ENCODE results near the gene DPP10.
"Not testable (repeated sequence)": the region's sequence is repeated elsewhere in the genome, so short reads cannot be mapped to it uniquely, and the experiment has no call there.

DPP10 gene

DNA sequence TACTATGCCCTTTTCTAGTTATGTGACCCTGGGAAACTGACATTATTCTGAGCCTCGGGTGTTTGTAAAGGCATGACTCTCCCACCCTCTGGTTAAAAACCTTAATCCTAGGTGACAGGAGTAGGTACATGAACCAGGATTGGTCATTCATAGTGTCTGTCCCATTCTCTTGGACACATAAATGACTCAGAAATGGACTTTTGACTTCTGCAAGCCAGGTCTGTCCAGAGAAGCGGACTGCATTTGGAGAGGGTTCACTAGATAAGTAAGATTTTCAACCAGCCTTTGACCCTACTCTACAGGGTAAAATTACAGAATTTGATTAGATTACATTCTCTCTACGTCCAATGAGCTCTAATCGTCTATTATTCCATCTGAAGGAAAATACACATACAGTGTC, 285.9 kb downstream of the DPP10 start:
- no peak for DNase-seq

DNA sequence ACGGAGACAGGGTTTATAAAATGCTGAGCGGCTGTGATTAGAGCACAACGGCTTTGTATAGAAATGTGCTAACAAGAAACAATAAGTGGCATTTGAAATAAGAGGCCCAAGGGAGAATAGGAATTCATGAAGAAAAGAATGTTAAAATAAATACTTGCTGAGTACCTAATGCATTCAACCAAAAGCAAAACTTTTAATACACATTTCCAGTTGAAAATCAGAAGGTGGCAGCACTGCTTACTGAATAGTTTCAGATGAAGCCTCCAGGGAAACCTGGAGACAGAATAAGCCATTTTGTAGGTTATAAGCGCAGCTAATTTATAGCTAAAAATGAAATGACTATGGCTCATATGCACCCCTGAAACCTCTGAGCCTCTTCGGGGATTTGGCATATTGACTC, 286.6 kb downstream of the DPP10 start:
- no peak for DNase-seq

DNA sequence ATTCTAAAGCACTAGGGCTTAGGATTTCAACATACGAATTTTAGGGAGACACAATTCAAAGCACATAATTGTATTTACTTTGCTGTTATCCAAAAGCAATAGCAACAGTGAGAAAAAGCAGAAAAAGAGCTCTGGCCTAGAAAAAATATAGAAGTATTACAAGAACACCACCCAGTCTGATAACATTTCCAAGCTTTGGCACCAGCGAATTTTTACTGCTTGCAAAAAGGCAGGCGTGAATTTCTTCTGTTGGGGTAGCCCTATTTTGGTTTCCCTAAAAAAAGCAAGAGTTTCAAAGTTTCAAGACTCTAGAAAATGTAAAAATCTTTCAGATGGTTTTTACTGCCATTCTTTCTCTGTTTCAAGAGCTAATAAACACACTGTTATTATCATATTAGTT, 292.7 kb downstream of the DPP10 start:
- no peak for DNase-seq

DNA sequence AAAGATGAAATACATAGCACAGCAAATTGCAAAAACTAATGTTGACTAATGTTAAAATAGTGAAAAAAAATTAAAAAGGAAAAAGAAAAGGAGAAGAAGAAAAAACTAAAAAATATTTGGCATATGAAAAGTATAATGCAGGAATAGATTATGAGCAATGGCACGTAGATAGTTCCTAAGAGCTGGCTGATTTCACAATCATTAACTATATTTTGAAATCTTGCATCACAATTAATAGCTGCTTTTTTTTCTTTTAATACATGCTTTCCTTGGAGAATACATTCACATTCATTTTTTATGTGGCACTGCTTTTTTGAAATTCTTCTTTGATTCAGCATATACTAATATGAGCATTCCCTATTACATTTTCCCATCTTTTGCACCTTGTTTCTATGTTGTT, 299.8 kb downstream of the DPP10 start:
- DNase-seq: no peak

DNA sequence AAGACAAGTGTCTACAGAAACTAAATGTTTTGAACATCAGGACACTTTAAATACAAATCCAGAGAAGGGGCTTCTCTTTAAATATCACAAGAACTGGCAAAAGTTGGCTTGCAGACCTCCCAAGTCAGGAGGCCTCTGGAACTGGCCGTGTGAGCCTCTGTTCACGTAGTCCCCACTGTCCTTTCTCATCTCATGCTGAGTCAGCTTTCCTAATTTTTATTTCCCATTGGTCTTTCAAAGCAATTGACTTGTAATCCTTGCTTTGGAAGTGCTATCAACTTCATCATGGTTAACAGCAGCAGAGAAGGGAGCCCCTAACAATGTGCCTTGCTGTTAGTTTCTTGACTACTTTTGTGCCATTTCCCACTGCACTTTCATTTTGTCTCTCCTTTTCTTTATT, 303.3 kb downstream of the DPP10 start:
- DNase-seq: no peak

DNA sequence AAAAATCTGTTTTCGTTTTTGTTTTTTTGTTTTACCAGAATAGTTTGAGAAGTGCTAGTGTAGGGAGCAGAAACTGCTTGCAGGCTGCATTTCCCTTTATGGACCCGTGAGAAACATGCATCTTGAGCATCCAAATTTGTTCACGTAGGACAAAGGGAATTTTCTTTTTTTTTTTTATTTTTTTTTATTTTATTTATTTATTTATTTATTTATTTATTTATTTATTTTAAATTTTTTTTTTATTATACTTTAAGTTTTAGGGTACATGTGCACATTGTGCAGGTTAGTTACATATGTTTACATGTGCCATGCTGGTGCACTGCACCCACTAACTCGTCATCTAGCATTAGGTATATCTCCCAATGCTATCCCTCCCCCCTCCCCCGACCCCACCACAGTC, 305.7 kb downstream of the DPP10 start:
- not testable (repeated sequence) for DNase-seq

DNA sequence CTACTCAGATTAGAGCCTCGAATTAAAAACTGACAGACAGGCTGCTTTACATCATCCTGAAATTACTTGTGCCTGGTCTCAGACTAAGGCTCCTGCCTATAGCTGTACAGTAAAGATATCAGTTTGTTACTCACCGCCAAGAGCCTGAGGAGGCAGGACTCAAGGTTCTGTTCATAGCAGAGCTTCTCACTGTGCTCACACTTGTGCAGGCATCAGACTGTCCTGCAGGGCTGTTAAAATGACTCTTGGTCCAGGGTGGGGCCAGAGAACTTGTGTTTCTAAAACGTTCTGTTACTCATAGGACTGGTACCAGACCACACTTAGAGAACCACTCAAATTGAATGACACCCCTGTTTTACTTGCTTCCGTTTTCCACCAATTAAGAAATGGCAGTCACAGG, 310.0 kb downstream of the DPP10 start:
- no peak for DNase-seq

DNA sequence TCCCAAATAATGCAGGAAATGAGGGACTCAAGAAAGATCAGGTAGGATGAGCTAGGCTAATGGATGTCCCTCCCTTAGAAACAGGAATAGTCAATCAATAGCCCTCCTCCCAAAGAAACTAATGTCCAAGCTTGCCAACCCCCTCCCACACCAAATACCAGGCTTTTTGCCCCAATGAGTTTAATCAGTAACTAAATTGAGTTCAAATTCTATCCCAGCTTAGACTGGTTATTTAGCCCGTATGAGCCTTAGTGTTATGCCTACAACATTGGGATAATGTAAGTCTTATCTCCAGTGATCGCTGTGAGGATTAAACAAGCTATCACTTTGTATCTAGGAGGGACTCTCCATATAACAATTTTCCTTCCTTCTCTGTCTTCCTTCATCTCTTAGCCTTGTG, 310.7 kb downstream of the DPP10 start:
- no peak for DNase-seq

DNA sequence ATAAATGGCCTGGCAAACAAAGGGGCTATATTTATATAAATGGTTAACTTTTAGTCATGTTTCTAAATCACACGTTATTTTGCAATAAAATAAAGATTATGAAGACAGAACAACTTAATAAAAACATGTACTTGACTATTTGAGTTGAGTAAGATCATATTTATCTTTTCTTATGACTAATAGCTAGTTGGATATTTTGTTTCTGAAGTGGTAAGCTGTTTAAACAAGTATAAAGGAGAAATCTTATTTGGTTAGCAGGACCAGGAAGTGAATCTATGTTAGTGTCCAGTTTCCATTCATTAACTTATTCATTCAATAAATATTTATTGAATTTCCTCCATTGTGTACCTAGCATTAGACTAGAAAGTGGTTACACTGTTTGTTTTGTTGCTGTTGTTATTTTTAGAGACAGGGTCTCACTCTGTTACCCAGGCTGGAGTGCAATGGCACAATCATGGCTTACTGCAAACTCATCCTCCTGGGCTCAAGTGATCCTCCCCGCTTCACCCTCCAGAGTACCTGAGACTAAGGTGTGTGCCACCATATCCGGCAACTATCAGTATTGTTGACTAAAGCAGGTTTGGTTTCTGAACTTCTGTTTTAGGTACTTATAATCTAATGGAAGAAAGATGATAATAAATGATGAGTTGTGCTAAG, 312.6 kb downstream of the DPP10 start:
- DNase-seq: no peak

DNA sequence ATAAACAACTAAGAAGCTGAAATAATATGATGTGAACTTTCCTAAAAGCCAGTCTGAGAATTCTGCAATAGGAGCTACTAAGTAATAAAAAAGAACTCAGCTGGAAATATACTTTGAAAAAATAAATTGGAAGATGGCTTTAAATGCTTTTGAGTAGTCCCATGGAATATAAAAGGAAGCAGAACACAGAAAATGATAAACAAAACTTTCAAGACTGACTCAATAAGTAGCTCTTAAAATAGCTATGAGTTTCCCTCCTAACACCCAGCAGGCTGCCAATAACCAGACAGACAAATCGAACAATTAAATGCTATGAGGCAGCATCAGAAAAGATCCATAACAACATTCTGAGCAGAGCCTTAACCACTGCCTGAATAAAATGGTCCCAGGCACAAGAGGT, 319.9 kb downstream of the DPP10 start:
- no peak for DNase-seq

DNA sequence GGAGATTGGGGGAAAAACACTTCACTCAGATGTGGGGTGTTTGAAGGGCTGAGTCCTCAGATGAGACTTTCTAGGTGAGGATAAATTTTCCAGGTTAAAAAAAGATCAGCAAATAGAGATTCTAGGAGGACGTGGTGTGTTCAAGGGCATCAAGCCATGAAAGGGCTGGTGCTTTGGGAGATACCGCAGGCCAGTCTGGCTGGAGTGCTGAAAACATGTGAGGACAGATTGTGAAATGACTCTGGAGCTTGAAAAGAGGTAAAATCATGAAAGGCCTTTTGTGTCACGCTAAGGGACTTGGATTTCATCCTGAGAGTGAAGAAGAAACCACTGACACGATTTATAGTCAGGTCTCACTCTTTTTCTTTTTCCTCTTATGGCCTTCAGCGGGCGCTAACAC, 320.5 kb downstream of the DPP10 start:
- DNase-seq: no peak

DNA sequence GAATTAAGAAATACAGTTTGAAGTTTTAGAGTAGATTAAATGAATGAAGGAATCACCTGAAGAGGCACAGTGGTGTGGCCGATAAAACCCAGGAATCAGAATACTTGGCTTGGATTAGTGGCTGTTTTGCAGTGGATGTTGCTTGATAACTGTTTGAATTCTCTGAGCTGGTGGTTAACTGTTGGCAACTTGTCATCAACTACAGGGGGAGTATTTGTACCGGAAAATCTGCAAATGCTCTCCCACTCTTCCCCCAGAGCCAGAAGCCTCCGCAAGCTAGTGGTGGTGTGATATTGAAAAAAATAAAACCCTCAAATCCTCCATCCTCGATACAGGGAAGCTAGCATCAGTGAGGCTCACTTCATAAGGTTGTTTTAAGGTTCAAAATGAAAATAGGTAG, 326.7 kb downstream of the DPP10 start:
- no peak for DNase-seq

DNA sequence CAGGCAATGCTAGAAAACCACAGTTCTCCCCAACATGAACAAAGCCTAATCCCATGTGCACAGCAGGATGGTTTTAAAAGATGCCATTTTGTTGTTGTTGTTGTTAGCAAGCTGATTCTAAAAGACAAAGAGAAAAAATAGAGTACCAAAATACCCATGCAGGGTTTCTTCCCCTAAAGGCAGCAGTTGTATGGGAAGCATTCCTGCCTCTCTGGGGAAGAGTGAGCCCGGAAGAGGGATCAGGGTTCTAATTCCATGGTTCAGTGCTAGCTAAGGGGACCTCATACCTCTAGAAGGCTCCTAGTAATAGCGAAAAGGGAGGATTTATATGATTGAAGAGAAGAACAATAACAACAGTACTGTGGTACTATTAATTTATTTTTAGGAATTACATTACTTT, 327.6 kb downstream of the DPP10 start:
- DNase-seq: no peak

DNA sequence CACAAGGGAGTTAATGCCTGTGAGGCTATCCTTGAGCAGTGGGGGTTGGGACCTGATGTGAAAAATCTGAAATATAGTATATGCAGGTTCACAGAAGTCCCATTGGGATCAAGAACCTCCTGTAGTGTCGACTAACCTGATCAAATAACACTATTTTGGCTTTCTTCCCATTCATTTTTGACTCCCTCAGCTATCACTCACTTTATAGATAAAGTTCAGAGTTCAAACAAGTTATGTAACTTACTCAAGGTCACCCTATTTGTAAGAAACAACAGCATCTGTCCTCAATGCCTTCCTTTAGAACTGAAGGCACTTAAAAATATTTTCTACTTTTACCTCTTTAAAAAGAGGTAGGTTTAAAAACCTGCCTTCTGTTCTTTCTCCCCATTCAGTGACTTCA, 341.6 kb downstream of the DPP10 start:
- DNase-seq: no peak

DNA sequence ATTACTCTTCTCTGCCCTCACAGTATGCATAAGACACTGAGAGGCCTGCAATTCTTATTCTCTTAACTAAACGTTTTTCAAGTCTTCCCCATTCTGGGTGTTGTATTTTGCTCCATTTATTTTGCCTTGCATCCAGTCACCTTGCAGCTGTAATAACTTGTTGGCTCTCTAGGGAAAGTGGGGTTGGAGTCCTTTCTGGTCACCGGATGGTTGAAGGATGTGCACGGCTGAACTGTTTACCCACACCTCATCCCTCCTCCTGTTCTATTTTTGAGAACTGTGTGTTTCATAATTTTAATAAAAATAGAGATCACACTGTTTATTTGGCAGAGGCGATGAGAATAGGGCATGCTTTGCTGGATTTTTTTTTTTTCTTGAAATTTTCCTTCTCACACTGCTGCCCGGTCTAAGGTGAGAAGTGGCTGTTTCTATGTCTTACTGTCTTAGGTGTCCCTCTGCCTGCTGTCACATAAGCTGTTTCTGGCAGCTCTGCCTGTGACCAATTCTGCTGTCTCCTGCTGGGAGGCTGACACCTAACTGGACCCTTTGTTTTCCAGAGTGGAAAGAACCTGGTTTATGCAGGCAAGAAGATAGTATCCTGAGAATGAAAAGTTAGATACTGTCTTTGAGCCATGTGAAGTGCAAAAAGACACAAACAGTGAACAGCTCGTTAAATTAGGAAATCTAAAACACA, 342.6 kb downstream of the DPP10 start:
- DNase-seq: no peak

DNA sequence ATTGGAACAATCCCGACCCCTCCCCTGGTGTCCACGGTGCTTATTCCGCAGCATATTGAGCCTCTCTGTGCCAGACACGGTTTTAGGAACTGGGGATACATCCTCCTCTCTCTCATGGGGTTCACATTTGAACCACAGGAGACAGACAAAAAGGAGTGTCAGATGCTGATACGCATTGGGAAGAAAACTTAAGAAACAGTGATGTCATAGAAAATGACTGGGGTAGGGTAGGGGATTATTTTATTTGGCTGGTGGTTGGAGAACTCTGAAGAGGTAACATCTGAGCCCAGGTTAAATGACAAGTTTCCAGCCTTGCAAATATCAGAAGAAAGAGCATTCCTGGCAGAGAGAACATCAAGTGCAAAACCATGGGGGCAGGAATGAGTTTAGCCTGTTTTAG, 344.5 kb downstream of the DPP10 start:
- DNase-seq: no peak

DNA sequence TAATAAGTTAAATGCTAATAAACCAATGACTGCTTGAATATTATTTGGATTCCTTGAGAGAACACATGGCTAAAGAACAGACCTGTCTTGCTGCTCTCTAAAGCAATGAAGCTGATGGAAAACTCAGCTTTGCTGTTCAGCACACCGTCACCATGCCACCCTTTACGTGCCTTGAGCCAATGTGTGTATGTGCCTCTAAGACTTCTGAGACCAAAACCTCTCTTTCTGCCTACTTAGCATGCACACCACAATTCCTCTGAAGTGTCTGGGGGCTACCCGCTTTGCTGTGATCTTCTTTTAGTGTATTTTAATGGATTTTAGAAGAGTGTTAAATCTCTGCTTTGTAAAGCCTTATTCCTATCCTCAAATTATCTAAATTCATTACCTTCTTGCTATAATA, 345.0 kb downstream of the DPP10 start:
- DNase-seq: no peak

DNA sequence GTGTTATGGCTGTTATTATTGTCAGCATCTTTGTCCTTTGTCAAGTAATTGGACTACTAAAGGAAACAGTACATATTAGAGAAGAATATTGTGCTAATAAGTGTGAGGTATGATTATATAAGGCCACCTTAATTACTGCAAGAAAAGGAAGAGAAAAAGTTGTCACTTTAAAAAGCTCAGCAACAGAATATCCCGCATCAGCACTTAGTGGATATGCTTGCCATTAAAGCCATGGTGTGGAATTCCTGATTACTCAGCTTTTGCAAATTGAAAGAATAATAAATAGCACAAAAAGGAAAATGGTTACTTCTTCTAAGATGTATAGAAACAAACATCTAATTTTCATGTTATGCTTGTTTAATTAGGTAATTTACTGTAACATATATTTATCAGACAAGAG, 347.5 kb downstream of the DPP10 start:
- DNase-seq: no peak

DNA sequence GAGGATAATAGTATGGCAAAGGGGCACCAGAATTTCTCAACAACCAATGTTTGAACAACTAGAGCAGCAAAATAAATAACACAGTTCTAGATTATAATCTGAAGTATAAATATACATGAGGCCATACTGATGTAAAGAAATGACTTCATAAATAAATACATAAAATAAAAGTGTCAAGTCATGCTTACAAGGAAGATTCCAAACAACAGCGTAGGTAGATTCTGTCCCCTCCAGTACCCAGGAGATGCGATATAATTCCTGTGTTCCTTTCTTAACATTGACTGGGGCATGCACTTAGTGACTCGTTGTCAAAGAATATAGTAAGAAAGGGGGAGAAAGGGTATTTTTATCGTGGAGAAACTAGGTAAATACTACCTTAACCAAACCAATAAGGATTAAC, 355.1 kb downstream of the DPP10 start:
- DNase-seq: no peak

DNA sequence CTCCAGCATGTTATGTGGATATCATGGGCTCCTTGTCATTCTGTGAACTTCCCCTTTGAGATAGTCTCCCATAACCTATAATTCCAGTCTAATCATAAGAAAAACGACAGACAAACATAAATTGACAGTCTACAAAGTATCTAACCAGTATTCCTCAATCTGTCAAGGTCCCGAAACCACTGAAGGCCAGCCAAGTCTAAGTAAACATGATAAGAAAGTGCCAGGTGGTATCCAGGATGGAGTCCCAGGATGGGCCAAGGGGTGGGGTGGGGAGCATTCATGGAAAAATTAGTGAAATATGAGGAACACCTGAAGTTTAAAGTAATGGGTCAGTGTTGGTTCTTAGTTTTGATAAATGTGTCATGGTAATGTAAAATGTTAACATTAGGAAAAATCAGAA, 355.5 kb downstream of the DPP10 start:
- DNase-seq: no peak

DNA sequence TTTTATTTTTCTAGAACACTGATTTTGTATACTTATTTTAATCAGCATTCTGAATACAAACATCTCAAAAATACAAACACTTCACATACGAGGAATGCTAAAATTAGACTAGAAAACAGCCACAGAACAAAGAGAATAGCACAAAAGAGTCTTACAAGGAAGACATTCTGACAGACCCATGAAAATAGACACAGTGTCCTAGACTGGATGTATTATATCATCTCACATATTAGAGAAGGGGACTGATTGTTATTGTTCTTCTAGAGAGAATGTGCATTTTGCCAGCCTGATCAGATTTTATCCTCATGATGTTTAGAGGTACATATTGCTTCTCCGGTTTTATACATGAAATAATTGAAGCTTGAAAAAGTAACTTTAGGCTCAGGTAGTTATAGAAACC, 357.9 kb downstream of the DPP10 start:
- no peak for DNase-seq

DNA sequence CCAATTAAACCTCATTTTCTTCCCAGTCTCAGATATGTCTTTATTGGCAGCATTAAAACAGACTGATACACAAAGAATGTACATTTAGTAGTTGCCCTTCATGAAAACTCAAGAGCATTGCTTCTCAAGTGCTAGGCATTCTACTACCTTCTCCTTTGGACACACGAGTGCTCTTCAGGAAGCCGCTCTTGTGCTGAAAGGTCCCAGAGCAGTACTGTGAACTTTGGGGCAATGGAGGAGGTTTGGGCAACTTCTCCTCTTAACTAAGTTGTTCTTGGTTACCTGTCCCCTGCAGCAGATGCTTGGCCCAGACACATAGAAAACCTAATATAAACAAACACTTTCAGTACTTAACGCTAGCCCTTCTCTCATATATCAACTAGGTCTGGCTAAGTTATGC, 362.8 kb downstream of the DPP10 start:
- DNase-seq: no peak

DNA sequence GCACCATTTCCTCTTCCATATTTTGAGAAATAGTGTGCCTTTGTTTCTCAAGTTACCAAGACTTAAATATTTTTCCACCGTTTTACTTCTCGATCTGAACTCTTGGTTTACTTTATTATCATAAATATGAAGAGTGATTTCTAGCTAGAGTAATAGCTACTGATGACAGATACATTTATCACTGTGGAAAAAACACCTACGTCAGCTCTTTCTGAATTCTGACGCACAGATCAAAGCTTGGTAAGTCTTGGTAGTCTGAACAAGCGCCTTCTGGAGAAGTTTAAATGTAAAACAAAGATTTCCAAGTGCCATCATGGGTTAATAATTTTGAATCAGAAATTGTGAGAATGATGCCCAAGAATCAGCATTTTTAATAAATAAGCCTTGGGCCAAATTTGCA, 367.7 kb downstream of the DPP10 start:
- no peak for DNase-seq

DNA sequence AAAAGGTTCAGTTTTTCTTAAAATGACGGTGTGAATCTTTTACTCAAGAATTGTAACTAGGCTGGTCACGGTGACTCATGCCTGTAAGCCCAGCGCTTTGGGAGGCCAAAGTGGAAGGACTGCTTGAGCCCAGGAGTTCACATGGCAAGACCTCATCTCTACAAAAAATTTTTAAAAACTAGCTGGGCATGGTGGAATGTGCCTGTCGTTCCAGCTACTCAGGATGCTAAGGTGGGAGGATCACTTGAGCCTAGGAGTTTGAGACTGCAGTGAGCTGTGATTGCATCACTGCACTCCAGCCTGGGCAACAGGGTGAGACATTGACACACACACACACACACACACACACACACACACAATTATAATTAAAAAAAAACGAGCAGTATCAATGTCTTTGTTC, 369.8 kb downstream of the DPP10 start:
- no peak for DNase-seq

DNA sequence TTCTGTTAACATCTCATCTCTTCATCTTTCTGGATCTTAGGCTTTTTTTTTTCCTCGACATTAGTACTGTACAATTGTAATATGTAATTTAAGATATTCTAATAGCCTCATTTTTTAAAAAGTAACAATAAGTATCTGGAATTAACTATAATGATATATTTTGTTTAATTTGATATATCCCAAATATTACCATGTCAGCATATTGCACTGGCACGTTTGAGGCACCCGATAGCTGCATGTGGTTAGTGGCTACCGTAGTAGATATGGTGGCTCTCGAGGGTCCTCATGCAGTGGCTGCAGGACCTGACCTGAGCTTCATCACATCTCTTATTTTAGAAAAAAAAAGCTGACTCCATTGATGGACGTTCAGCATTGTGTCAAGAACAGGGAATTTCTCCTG, 371.9 kb downstream of the DPP10 start:
- DNase-seq: no peak

All from T-helper 2 cell (primary cell).